Activated CD4-positive, alpha-beta T cell treated with anti-CD3 and anti-CD28 coated beads, Interleukin-2, amount 10 ng/mL, durations not matched to agents 7 days and 5 days (primary cell): ENCODE measurements around the gene HSPG2. TPM values are rescaled to one million over a fixed set of nuclear protein-coding genes. Genes with fewer than 3 reads are reported as not detected.

ENCODE experiments used
- CTCF ChIA-PET: fragments of 350-600 bp; sonication (Branson Sonifier 250); formaldehyde crosslinking; loops from one replicate; lab custom pipeline; 2021; ENCODE audit warnings: antibody characterized with exemption; lab: Charles Lee
- POLR2A ChIA-PET: fragments of 350-600 bp; sonication (Branson Sonifier 250); formaldehyde crosslinking; loops from one replicate; lab custom pipeline; 2021; ENCODE audit warnings: antibody characterized with exemption; lab: Charles Lee
- DNase-seq: peaks from one replicate; pipeline ENCODE4 v3.0.0-alpha.2; 2020
- H3K27ac Mint-ChIP-seq: one replicate; pipeline ENCODE4 v1.8.0; 2021; ENCODE audit warnings: mild to moderate bottlenecking, moderate library complexity, mixed read lengths
- H3K27me3 Mint-ChIP-seq: one replicate; pipeline ENCODE4 v1.8.0; 2021; ENCODE audit warnings: mixed read lengths
- H3K36me3 Mint-ChIP-seq: one replicate; pipeline ENCODE4 v1.8.0; 2021; ENCODE audit warnings: low read depth, mixed read lengths
- H3K4me1 Mint-ChIP-seq: one replicate; pipeline ENCODE4 v1.8.0; 2021; ENCODE audit warnings: mixed read lengths
- H3K4me3 Mint-ChIP-seq: one replicate; pipeline ENCODE4 v1.8.0; 2021; ENCODE audit warnings: mild to moderate bottlenecking, moderate library complexity, mixed read lengths
- H3K9me3 Mint-ChIP-seq: one replicate; pipeline ENCODE4 v1.8.0; 2021; ENCODE audit warnings: mixed read lengths
- total RNA-seq, 2 experiments: library from RNA; stranded (reverse); gene quantifications; one replicate each; pipeline ENCODE4 v1.2.3, GENCODE V29; 2021

Gene HSPG2
- total RNA-seq, 2 experiments from 2014 or later, result 1.9 to 2.3 TPM

DNA sequence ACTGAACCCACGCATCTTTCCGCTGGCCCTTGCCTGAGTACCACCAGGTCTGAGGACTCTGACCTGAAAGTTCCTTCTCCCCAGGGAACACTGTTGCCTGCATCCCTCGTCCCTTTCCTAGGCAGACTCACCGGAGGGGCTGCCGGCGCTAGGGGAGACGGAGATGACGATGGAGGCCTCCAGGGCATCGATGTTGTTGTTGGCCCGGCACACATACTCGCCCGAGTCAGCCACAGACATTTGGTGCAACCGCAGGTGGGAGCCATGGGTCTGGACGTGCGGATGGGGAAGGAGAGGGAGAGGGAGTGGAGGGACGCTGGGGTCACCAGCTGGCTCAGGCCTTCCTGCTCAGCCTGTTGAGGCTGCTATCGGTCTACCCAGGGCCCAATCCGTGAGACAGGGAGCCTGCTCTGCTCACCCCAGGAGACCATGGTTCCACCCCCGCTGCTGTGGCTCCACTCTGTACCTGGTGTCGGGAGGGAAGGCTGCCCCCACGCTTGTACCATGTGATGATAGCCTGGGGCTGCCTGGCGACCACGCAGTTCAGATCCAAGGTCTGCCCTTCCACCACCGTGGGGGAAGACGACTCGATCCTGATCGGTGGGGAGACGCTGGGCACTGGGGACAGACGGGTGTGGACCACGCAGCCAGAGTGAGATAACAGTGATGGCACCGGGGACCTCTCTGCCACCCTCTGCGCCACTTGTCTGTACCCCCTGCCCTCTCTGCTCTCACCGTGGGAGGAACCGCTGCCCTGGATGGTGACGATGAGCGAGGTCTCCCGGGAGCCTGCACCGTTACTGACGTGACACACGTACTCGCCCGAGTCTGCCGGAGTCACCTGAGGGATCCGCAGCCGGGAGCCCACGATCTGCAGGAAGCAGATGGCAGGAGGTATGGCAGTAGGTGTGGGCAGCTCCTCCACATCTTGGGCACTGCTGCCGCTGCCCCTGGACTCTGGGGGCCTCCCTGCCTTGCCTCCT is 89.6 kb downstream of the HSPG2 start:
- no peak overlapping the region for H3K4me3 Mint-ChIP-seq
- no peaks in the 10 kb centered on the region for H3K27me3 Mint-ChIP-seq
- no peak for DNase-seq
- H3K27ac Mint-ChIP-seq, result no peak overlapping the region
- H3K4me1 Mint-ChIP-seq, result peaks cover 6% of the 10 kb centered on the region
- CTCF ChIA-PET, result interaction anchor here (0.6 kb wide), 1 partner anchor 518 kb away, joined by 3 read pairs; no protein-coding TSS in a partner anchor
- no peaks in the 10 kb centered on the region for H3K36me3 Mint-ChIP-seq
- H3K9me3 Mint-ChIP-seq, result no peaks in the 10 kb centered on the region
- POLR2A ChIA-PET, result no interaction called here

GRCh38 chr1:21845646-21846641 is 91.2 kb downstream of the HSPG2 start:
- DNase-seq, result no peak

GRCh38 chr1:21843996-21844395 is 93.1 kb downstream of the HSPG2 start:
- POLR2A ChIA-PET, result no interaction called here
- H3K4me3 Mint-ChIP-seq, result no peak overlapping the region
- no peaks in the 10 kb centered on the region for H3K27me3 Mint-ChIP-seq
- H3K27ac Mint-ChIP-seq, result no peak overlapping the region
- no peaks in the 10 kb centered on the region for H3K9me3 Mint-ChIP-seq
- no peak for DNase-seq
- H3K4me1 Mint-ChIP-seq, result no peaks in the 10 kb centered on the region
- CTCF ChIA-PET, result interaction anchor here (0.5 kb wide), 1 partner anchor 1696 kb away, joined by 3 read pairs; no protein-coding TSS in a partner anchor
- no peaks in the 10 kb centered on the region for H3K36me3 Mint-ChIP-seq

More at GRCh38 chr1:21845646-21846641, 91.2 kb downstream of the HSPG2 start:
- no peak overlapping the region for H3K27ac Mint-ChIP-seq
- H3K36me3 Mint-ChIP-seq, result no peaks in the 10 kb centered on the region
- POLR2A ChIA-PET, result no interaction called here
- no peaks in the 10 kb centered on the region for H3K9me3 Mint-ChIP-seq
- no peaks in the 10 kb centered on the region for H3K4me1 Mint-ChIP-seq
- CTCF ChIA-PET, result no interaction called here
- H3K27me3 Mint-ChIP-seq, result no peaks in the 10 kb centered on the region
- no peak overlapping the region for H3K4me3 Mint-ChIP-seq

DNA sequence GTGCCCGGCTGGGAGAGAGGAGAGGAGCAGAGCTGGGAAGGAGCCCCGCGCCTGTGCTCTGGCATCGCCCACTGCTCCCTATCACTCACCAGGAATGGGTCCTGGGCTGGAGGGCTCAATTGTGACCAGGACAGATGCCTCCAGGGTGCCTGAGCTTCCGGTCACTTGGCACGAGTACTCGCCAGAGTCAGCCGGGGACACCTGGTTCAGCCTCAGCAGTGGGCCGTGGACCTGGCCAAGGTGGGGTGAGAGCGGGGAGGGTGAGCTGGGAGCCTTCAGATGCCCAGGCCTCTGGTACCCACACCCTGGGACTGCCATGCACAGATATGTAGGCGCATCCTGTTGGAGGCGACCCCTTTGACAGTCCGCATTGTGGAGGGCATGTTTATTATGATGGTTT is 93.9 kb downstream of the HSPG2 start:
- DNase-seq, result no peak
- POLR2A ChIA-PET, result no interaction called here
- no peaks in the 10 kb centered on the region for H3K27me3 Mint-ChIP-seq

DNA sequence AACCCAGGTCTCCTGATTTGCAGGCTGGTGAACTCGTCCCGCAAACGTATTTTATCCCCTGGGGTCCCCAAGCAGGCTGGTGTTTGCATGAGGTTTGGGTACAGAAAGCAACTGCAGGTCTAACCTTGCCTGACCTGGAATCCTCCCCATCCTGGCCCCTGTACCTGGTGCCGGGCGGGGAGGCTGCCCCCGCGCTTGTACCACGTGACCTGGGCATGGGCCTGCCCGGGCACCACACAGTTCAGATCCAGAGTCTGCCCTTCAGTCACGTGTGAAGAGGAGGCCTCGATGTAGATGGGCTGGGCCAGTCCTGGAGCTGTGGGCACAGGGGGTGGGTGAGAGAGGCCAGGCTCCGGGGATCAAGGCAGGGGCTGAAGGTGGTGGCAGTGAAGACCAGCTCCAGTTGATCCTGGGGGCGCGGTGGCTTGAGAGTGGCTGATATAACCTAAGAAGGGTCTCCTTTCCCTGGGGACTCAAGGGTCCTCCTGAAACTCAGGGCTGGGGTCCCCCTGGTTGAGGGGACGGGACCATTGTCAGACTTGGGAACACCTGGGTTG is 94.4 kb downstream of the HSPG2 start:
- Mint-ChIP-seq H3K36me3 (no peaks in the 10 kb centered on the region), H3K9me3 (no peaks in the 10 kb centered on the region), H3K27ac (no peak overlapping the region), H3K4me1 (no peaks in the 10 kb centered on the region), H3K27me3 (no peaks in the 10 kb centered on the region), H3K4me3 (no peak overlapping the region)
- ChIA-PET POLR2A (no interaction called here), CTCF (no interaction called here)
- no peak for DNase-seq

More for the DNA sequence above, 93.9 kb downstream of the HSPG2 start:
- Mint-ChIP-seq H3K27ac (no peak overlapping the region), H3K4me3 (no peak overlapping the region), H3K9me3 (no peaks in the 10 kb centered on the region), H3K4me1 (no peaks in the 10 kb centered on the region), H3K36me3 (no peaks in the 10 kb centered on the region)
- CTCF ChIA-PET, result no interaction called here

DNA sequence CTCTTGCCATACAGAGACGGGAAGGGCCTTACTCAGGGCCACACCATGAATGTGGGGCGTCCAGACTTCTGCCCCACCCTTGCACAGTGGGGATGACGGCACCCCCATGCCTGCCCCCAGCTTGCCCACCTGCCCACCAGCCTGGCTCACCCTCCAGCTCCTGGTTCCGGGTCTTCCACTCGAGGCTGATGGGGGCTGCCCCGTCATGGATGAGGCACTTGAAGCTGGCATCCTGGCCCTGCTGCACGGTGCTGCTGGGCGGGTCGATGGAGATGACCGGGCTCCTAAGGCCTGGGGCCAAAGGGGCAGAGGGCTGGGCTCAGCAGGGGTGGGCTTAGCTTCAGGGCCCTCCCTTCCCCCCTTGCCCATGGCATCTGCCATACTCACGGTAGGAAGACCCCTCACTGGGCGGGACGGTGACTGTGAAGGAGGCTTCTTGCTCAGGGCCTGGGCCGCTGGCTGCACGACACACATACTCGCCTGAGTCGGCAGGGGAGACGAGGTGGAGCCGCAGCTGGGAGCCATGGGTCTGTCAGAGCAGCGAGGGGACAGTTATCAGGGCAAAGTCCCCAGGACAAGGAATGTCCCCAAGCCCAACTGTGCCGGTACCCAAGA is 95.2 kb downstream of the HSPG2 start:
- no peak overlapping the region for H3K4me3 Mint-ChIP-seq
- CTCF ChIA-PET, result interaction anchor here (0.6 kb wide), 1 partner anchor 36 kb away, joined by 5 read pairs; no protein-coding TSS in a partner anchor
- POLR2A ChIA-PET, result no interaction called here
- H3K27ac Mint-ChIP-seq, result no peak overlapping the region
- H3K36me3 Mint-ChIP-seq, result no peaks in the 10 kb centered on the region
- H3K9me3 Mint-ChIP-seq, result no peaks in the 10 kb centered on the region
- H3K4me1 Mint-ChIP-seq, result no peaks in the 10 kb centered on the region
- no peak for DNase-seq
- H3K27me3 Mint-ChIP-seq, result no peaks in the 10 kb centered on the region

DNA sequence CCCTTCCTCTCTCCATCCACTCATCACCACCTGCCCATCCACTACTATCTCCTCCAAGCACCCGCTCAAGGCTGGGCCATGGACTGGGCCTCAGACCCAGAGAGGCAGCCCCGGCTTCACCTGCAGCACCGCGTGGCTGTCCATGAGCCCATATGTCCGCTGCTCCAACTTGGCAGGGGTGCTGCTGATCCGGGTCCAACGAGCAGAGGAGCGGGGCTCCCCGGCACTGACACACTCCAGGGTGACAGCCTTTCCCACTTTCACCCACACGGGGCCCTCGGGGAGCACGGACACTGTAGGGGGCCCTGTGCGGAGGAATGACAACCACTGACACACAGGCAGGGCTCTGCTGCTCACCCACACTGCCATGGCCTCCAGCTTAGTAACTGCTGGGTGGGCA is 96.1 kb downstream of the HSPG2 start:
- H3K27ac Mint-ChIP-seq, result no peak overlapping the region
- no peaks in the 10 kb centered on the region for H3K4me1 Mint-ChIP-seq
- no peaks in the 10 kb centered on the region for H3K9me3 Mint-ChIP-seq
- H3K36me3 Mint-ChIP-seq, result no peaks in the 10 kb centered on the region
- no peak overlapping the region for H3K4me3 Mint-ChIP-seq
- H3K27me3 Mint-ChIP-seq, result no peaks in the 10 kb centered on the region
- ChIA-PET POLR2A (no interaction called here), CTCF (interaction anchor here (0.5 kb wide), 1 partner anchor 298 kb away, joined by 3 read pairs; no protein-coding TSS in a partner anchor)
- no peak for DNase-seq

DNA sequence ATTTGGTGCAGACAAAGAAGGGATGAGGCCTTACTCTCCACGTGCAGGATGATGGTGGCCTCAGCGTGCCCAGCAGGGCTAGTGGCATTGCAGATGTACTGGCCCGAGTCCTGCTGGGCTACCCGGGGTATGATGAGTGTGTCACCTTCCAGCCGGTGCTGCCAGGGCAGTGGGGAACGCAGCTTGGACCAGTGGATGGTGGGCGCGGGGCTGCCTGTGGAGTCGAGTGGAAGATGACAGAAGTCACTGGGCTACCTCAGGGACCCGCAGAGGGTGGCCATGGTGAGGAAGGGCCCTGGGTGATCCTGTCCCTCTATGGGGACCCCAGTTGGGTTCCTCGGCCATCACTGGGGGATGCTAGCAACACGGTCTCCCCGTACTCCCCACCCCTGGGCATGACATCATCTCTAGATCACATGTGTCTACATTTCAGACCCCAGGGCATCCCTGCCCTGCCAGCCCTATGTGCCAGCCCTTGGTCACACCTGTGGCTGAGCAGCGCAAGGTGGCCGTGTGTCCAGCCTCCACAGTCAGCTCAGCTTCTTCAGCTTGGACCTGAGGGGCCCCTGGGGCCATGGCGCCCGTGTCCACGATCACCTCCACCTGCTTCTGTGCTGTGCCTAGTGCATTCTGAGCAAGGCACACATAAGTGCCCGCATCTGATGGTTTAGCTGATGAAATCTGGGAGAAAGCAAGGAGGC is 97.6 kb downstream of the HSPG2 start:
- Mint-ChIP-seq H3K27me3 (no peaks in the 10 kb centered on the region), H3K9me3 (peaks cover 6% of the 10 kb centered on the region), H3K36me3 (peaks cover 6% of the 10 kb centered on the region), H3K4me3 (no peak overlapping the region), H3K27ac (no peak overlapping the region), H3K4me1 (no peaks in the 10 kb centered on the region)
- ChIA-PET CTCF (interaction anchor here (1.4 kb wide), 1 partner anchor 458 kb away, joined by 3 read pairs; no protein-coding TSS in a partner anchor), POLR2A (no interaction called here)
- DNase-seq, result no peak

DNA sequence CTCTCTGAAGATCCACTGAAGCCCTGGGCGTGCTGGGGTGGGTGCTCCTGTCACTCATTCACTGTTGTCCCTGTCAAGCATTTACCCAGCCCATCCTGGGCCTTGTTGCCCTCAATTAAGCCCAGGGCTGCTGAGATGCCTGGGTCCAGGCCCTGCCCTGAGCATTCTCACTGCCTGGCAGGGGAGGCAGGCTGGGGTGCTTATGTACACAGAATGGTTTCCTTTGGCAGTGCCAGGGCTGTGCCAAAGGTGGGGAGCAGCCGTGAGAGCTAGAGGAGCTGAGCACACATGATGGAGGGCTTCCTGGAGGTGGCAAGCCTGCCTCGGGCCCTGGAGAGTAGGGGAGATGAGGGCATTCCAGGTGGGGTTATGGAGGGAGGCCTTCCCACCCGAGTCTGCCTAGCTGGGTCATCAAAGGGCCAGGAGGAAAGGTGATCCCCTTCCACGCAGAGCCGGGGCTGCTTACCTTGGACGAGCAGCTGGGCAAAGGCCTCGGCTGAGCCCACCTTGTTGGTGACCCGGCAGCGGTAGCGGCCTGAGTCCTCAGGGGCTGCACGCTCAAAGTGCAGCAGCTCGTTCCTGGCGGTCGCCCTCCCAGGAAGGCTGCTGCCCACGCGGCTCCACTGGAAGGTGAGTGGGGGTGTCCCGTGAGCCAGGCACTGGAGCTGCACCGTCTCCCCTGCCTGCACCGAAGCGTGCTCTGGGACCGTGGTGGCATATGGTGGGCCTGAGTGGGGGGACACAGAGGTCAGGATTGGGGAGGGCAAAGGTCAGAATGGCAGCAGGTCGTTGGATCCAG is 98.6 kb downstream of the HSPG2 start:
- Mint-ChIP-seq H3K27me3 (no peaks in the 10 kb centered on the region), H3K4me1 (no peaks in the 10 kb centered on the region), H3K36me3 (peaks cover 8% of the 10 kb centered on the region), H3K9me3 (peaks cover 15% of the 10 kb centered on the region), H3K4me3 (no peak overlapping the region), H3K27ac (no peak overlapping the region)
- no peak for DNase-seq
- ChIA-PET POLR2A (no interaction called here), CTCF (interaction anchor here (1.4 kb wide), 1 partner anchor 457 kb away, joined by 3 read pairs; no protein-coding TSS in a partner anchor)

- H3K4me3 Mint-ChIP-seq, result no peak overlapping the region
- H3K27me3 Mint-ChIP-seq, result no peaks in the 10 kb centered on the region
- H3K27ac Mint-ChIP-seq, result no peak overlapping the region
- H3K4me1 Mint-ChIP-seq, result no peaks in the 10 kb centered on the region
- H3K9me3 Mint-ChIP-seq, result peaks cover 15% of the 10 kb centered on the region
- CTCF ChIA-PET, result interaction anchor here (0.7 kb wide), 1 partner anchor 736 kb away, joined by 3 read pairs; no protein-coding TSS in a partner anchor
- POLR2A ChIA-PET, result no interaction called here
- DNase-seq, result no peak
- peaks cover 11% of the 10 kb centered on the region for H3K36me3 Mint-ChIP-seq
These were observed 99.6 kb downstream of the HSPG2 start for GRCh38 chr1:21837476-21837875.

DNA sequence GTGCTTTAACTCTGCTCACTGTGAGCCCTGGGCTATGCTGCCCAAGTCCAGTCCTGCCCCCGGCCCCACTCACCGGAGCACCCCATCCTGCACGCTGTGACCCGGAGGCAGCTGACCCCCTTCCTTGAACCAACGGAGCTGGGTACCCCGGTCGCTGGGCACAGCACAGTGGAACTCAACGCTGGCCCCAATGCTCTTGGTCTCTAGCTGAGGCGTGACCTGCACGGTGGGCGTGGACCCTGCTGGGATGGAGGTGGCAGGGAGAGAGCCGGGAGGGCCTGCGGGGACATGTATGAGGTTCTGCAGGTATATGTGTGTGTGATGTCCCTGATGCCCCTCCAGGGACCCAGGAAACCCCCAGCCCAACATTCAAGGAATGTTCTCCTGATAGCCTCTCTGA is 100.4 kb downstream of the HSPG2 start:
- DNase-seq, result no peak
- no peaks in the 10 kb centered on the region for H3K27me3 Mint-ChIP-seq
- H3K27ac Mint-ChIP-seq, result no peak overlapping the region
- H3K4me1 Mint-ChIP-seq, result no peaks in the 10 kb centered on the region
- peaks cover 11% of the 10 kb centered on the region for H3K36me3 Mint-ChIP-seq
- no peak overlapping the region for H3K4me3 Mint-ChIP-seq
- CTCF ChIA-PET, result no interaction called here
- H3K9me3 Mint-ChIP-seq, result peaks cover 15% of the 10 kb centered on the region
- POLR2A ChIA-PET, result no interaction called here
